SU-DHL-6 (cell line): Measurements from ENCODE around the gene CCDC127.

Experiments used
- EZH2phosphoT487 ChIP-seq: fragments of 200-600 bp; sonication (generic), shearing (Covaris generic); conservative IDR thresholded peaks from 2 replicates; pipeline ENCODE4 v1.6.1; 2018; ENCODE audit warnings: mild to moderate bottlenecking, antibody characterized with exemption, low read length, moderate library complexity, mixed read lengths
- TF ChIP-seq, protein P1 (sequence below): fragments of 200-600 bp; sonication (generic); IDR thresholded peaks from one replicate; pipeline ENCODE4 v1.5.1; 2017; ENCODE audit warnings: antibody characterized with exemption, mild to moderate bottlenecking, low read length, moderate library complexity; ENCODE audit not compliant: insufficient read depth, poor library complexity, severe bottlenecking

DNA sequence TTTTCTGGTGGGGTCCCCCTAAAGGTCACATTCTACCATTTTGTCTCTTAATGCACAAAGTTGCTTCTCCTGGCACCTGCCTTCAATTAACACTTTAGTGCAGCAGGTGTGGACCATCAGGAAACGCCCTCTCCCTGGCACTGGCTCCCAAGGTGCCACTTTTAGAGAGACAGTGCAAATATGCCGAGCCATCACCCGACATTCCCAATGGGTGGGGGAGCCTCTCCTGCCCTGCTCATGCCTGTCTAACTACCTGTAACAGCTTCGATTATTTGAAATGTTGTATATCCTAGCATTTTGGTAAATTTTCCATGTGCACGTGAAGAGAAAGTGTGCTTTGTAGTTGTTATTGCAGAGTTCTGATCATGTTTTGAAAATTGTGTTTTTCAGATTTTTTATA lies 39.8 kb downstream of the CCDC127 start:
- TF ChIP-seq, protein P1, sequence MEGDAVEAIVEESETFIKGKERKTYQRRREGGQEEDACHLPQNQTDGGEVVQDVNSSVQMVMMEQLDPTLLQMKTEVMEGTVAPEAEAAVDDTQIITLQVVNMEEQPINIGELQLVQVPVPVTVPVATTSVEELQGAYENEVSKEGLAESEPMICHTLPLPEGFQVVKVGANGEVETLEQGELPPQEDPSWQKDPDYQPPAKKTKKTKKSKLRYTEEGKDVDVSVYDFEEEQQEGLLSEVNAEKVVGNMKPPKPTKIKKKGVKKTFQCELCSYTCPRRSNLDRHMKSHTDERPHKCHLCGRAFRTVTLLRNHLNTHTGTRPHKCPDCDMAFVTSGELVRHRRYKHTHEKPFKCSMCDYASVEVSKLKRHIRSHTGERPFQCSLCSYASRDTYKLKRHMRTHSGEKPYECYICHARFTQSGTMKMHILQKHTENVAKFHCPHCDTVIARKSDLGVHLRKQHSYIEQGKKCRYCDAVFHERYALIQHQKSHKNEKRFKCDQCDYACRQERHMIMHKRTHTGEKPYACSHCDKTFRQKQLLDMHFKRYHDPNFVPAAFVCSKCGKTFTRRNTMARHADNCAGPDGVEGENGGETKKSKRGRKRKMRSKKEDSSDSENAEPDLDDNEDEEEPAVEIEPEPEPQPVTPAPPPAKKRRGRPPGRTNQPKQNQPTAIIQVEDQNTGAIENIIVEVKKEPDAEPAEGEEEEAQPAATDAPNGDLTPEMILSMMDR: no peak
- no peak for TF ChIP-seq EZH2phosphoT487
